MCF 10A (cell line): ENCODE data around the gene AFDN. TPM values are rescaled to one million over a fixed set of nuclear protein-coding genes. Genes with fewer than 3 reads are reported as not detected.

ENCODE experiments used
- BruUV-seq: library from RNA; stranded (reverse); fragments of 400-500 nt; replicated peaks from 2 replicates; lab custom pipeline; 2021; lab: Mats Ljungman, UMichigan
- CTCF ChIA-PET: fragments of 300-600 bp; sonication (Branson Sonifier 250); formaldehyde crosslinking; extraction: SDS; loops from one replicate; lab custom pipeline; 2021; ENCODE audit warnings: antibody characterized with exemption, inconsistent platforms; lab: Yijun Ruan, JAX
- POLR2A ChIA-PET: fragments of 300-600, 350-650 bp; sonication (Branson Sonifier 250); formaldehyde crosslinking; extraction: SDS; loops from one replicate; lab custom pipeline; 2020; ENCODE audit warnings: antibody characterized with exemption, inconsistent platforms; lab: Yijun Ruan, JAX
- DNase-seq: peaks from one replicate; pipeline ENCODE4 v3.0.0-alpha.2; 2018; ENCODE audit not compliant: unreplicated experiment
- H3K27ac Mint-ChIP-seq: one replicate; pipeline ENCODE4 v1.8.0; 2022; ENCODE audit warnings: mild to moderate bottlenecking, low read depth, mixed read lengths; ENCODE audit not compliant: unreplicated experiment
- H3K27me3 Mint-ChIP-seq: one replicate; pipeline ENCODE4 v1.8.0; 2022; ENCODE audit warnings: mixed read lengths; ENCODE audit not compliant: insufficient read depth, unreplicated experiment
- H3K36me3 Mint-ChIP-seq: one replicate; pipeline ENCODE4 v1.8.0; 2022; ENCODE audit warnings: mild to moderate bottlenecking, moderate library complexity, mixed read lengths; ENCODE audit not compliant: insufficient read depth, unreplicated experiment
- H3K4me1 Mint-ChIP-seq: one replicate; pipeline ENCODE4 v1.8.0; 2022; ENCODE audit warnings: mixed read lengths; ENCODE audit not compliant: insufficient read depth, unreplicated experiment
- H3K4me3 Mint-ChIP-seq: one replicate; pipeline ENCODE4 v1.8.0; 2022; ENCODE audit warnings: mild to moderate bottlenecking, moderate library complexity, mixed read lengths; ENCODE audit not compliant: unreplicated experiment
- H3K9me3 Mint-ChIP-seq: one replicate; pipeline ENCODE4 v1.8.0; 2022; ENCODE audit warnings: mixed read lengths; ENCODE audit not compliant: unreplicated experiment
- CTCF ChIP-seq: fragments of 200-600 bp; IDR thresholded peaks from one replicate; pipeline ENCODE4 v1.8.0; 2022; ENCODE audit warnings: antibody characterized with exemption, mild to moderate bottlenecking; ENCODE audit not compliant: unreplicated experiment
- intact Hi-C: fragments of 100-400 bp; cut with micrococcal nuclease; formaldehyde crosslinking; loops from 2 replicates; pipeline ENCODE4 v1.14.1; 2022
- total RNA-seq: library from RNA; stranded (reverse); gene quantifications from 2 replicates; pipeline ENCODE4 v1.2.3, GENCODE V29; 2022

Gene AFDN
- total RNA-seq, 1 experiment from 2014 or later = 115 TPM

- no peak for TF ChIP-seq CTCF
- intact Hi-C loops = no loop called here
- Mint-ChIP-seq H3K36me3 (peaks cover 77% of the 10 kb centered on the region), H3K27ac (no peak overlapping the region), H3K9me3 (no peaks in the 10 kb centered on the region), H3K4me1 (peaks cover 5% of the 10 kb centered on the region), H3K4me3 (no peak overlapping the region), H3K27me3 (no peaks in the 10 kb centered on the region)
- POLR2A ChIA-PET = no interaction called here
- DNase-seq = no peak
- BruUV-seq = no TSS peak
- CTCF ChIA-PET = no interaction called here
These were observed 122.5 kb downstream of the AFDN start for GRCh38 chr6:167949121-167949684.

- Mint-ChIP-seq H3K4me3 (no peak overlapping the region), H3K27me3 (no peaks in the 10 kb centered on the region), H3K9me3 (no peaks in the 10 kb centered on the region), H3K4me1 (peaks cover 13% of the 10 kb centered on the region), H3K27ac (peak overlapping the region; percentile 18), H3K36me3 (peaks cover 79% of the 10 kb centered on the region)
- POLR2A ChIA-PET = interaction anchor here (0.9 kb wide), 1 partner anchor 59 kb away, joined by 3 read pairs; no protein-coding TSS in a partner anchor
- peak; percentile 14 for DNase-seq
- TF ChIP-seq CTCF = no peak
- CTCF ChIA-PET = interaction anchor here (0.8 to 1.5 kb wide), 2 partner anchors 10 to 201 kb away, joined by 3 to 4 read pairs; no protein-coding TSS in a partner anchor
- intact Hi-C loops = no loop called here
- BruUV-seq = no TSS peak
These were observed 125.2 kb downstream of the AFDN start for GRCh38 chr6:167951781-167952511.

- no peak overlapping the region for H3K4me3 Mint-ChIP-seq
- intact Hi-C loops = no loop called here
- BruUV-seq = no TSS peak
- peak; percentile 5 for DNase-seq
- CTCF ChIA-PET = interaction anchor here (1.2 to 1.5 kb wide), 2 partner anchors 10 to 15 kb away, joined by 3 to 4 read pairs; no protein-coding TSS in a partner anchor
- peak overlapping the region; percentile 18 for H3K27ac Mint-ChIP-seq
- POLR2A ChIA-PET = interaction anchor here (0.9 kb wide), 1 partner anchor 59 kb away, joined by 3 read pairs; no protein-coding TSS in a partner anchor
- TF ChIP-seq CTCF = no peak
- peaks cover 17% of the 10 kb centered on the region for H3K4me1 Mint-ChIP-seq
- H3K27me3 Mint-ChIP-seq = no peaks in the 10 kb centered on the region
- H3K9me3 Mint-ChIP-seq = no peaks in the 10 kb centered on the region
- peaks cover 78% of the 10 kb centered on the region for H3K36me3 Mint-ChIP-seq
These were observed 125.8 kb downstream of the AFDN start for GRCh38 chr6:167952512-167952859.

- H3K4me3 Mint-ChIP-seq = no peak overlapping the region
- no peak for DNase-seq
- no peak for TF ChIP-seq CTCF
- no peaks in the 10 kb centered on the region for H3K27me3 Mint-ChIP-seq
- ChIA-PET CTCF (interaction anchor here (1.2 to 1.5 kb wide), 2 partner anchors 9 to 14 kb away, joined by 3 to 4 read pairs; no protein-coding TSS in a partner anchor), POLR2A (no interaction called here)
- H3K36me3 Mint-ChIP-seq = peaks cover 70% of the 10 kb centered on the region
- H3K9me3 Mint-ChIP-seq = no peaks in the 10 kb centered on the region
- no peak overlapping the region for H3K27ac Mint-ChIP-seq
- no TSS peak for BruUV-seq
- H3K4me1 Mint-ChIP-seq = peaks cover 20% of the 10 kb centered on the region
- intact Hi-C loops = no loop called here
These were observed 126.8 kb downstream of the AFDN start for GRCh38 chr6:167953551-167953950.
